NCI-H2029 treated with DMSO at 0.1 percent for 48 hours (cell line): Measurements from ENCODE around the gene NOXA1.

Experiments used
- DNase-seq: peaks from one replicate; lab custom pipeline; 2025; lab: John Stamatoyannopoulos, UW

The NOXA1 gene

GRCh38 chr9:137454597-137455358, 31.6 kb downstream of the NOXA1 start:
- DNase-seq: no peak

- no peak for DNase-seq
These were observed 32.3 kb downstream of the NOXA1 start for GRCh38 chr9:137455359-137455991.

GRCh38 chr9:137456061-137456863, 33.1 kb downstream of the NOXA1 start:
- DNase-seq: no peak

- no peak for DNase-seq
These were observed 33.7 kb downstream of the NOXA1 start for GRCh38 chr9:137456864-137457405.

GRCh38 chr9:137457406-137458193, 34.4 kb downstream of the NOXA1 start:
- DNase-seq: no peak

- DNase-seq: no peak
These were observed 35.3 kb downstream of the NOXA1 start for GRCh38 chr9:137458194-137459151.

GRCh38 chr9:137459152-137459600, 36.0 kb downstream of the NOXA1 start, which contains the start of gene NSMF:
Gene NSMF (minus strand): TSS chr9:137459334. CDS start chr9:137459102, 232 bp downstream.
- DNase-seq: peak; percentile 52

GRCh38 chr9:137459601-137460362, 36.6 kb downstream of the NOXA1 start:
- no peak for DNase-seq

- no peak for DNase-seq
These were observed 37.4 kb downstream of the NOXA1 start for GRCh38 chr9:137460363-137461315.

GRCh38 chr9:137461316-137461662, 38.1 kb downstream of the NOXA1 start:
- no peak for DNase-seq

- no peak for DNase-seq
These were observed 38.6 kb downstream of the NOXA1 start for GRCh38 chr9:137461663-137462395.

- DNase-seq: no peak
These were observed 39.3 kb downstream of the NOXA1 start for GRCh38 chr9:137462396-137462985.

GRCh38 chr9:137462986-137463930, 40.1 kb downstream of the NOXA1 start:
- no peak for DNase-seq

GRCh38 chr9:137463931-137464290, 40.7 kb downstream of the NOXA1 start:
- no peak for DNase-seq

GRCh38 chr9:137464291-137464999, 41.3 kb downstream of the NOXA1 start:
- DNase-seq: no peak
